Hepatocyte (in vitro differentiated cells): ENCODE data around the gene BEX3. TPM values are rescaled to one million over a fixed set of nuclear protein-coding genes. Genes with fewer than 3 reads are reported as not detected.
"Not testable (repeated sequence)": the region's sequence is repeated elsewhere in the genome, so short reads cannot be mapped to it uniquely, and the experiment has no call there.

Experiments
- DNase-seq: peaks from one replicate; pipeline ENCODE4 v3.0.0-alpha.2; 2016; ENCODE audit warnings: low spot score
- H2AFZ ChIP-seq: fragments of 200-600 bp; sonication (generic); 2 replicates; pipeline ENCODE4 v1.6.0; 2016; ENCODE audit warnings: antibody characterized with exemption, mild to moderate bottlenecking
- H3K27ac ChIP-seq: fragments of 200-600 bp; sonication (generic); 2 replicates; pipeline ENCODE4 v1.5.1; 2016; ENCODE audit warnings: mild to moderate bottlenecking
- H3K27me3 ChIP-seq: fragments of 200-600 bp; sonication (generic); 2 replicates; pipeline ENCODE4 v1.6.1; 2016
- H3K36me3 ChIP-seq: fragments of 200-600 bp; sonication (generic); replicated peaks from 2 replicates; pipeline ENCODE4 v1.5.1; 2016; ENCODE audit warnings: low read depth; ENCODE audit not compliant: insufficient read depth
- H3K4me1 ChIP-seq: fragments of 200-600 bp; sonication (generic); 2 replicates; pipeline ENCODE4 v1.5.1; 2016; ENCODE audit warnings: mild to moderate bottlenecking, moderate library complexity; ENCODE audit not compliant: insufficient read depth
- H3K4me2 ChIP-seq: fragments of 200-600 bp; sonication (generic); 2 replicates; pipeline ENCODE4 v1.6.0; 2016
- H3K4me3 ChIP-seq: fragments of 200-600 bp; sonication (generic); 2 replicates; pipeline ENCODE4 v1.5.1; 2016; ENCODE audit warnings: mild to moderate bottlenecking
- H3K79me2 ChIP-seq: fragments of 200-600 bp; sonication (generic); 2 replicates; pipeline ENCODE4 v1.6.0; 2017; ENCODE audit warnings: mild to moderate bottlenecking
- H3K9me2 ChIP-seq: fragments of 200-600 bp; sonication (generic); replicated peaks from 2 replicates; pipeline ENCODE4 v1.6.0; 2017; ENCODE audit warnings: mild to moderate bottlenecking; ENCODE audit not compliant: insufficient read depth
- H3K9me3 ChIP-seq: fragments of 200-600 bp; sonication (generic); 2 replicates; pipeline ENCODE4 v1.5.1; 2016; ENCODE audit warnings: low read depth, mild to moderate bottlenecking
- H4K20me1 ChIP-seq: fragments of 200-600 bp; sonication (generic); 2 replicates; pipeline ENCODE4 v1.6.0; 2016; ENCODE audit warnings: mild to moderate bottlenecking; ENCODE audit not compliant: insufficient read depth, poor library complexity, severe bottlenecking
- EZH2 ChIP-seq: fragments of 200-600 bp; sonication (generic); IDR thresholded peaks from 2 replicates; pipeline ENCODE4 v1.6.1; 2016; ENCODE audit warnings: antibody characterized with exemption, mild to moderate bottlenecking, borderline replicate concordance
- EZH2phosphoT487 ChIP-seq: fragments of 200-600 bp; sonication (generic); IDR thresholded peaks from one replicate; pipeline ENCODE4 v1.6.1; 2018; ENCODE audit warnings: antibody characterized with exemption, mild to moderate bottlenecking, low read depth, moderate library complexity; ENCODE audit not compliant: unreplicated experiment, severe bottlenecking
- WGBS: methylation state at CpG from one replicate; pipeline ENCODE4 v1.1.6; 2016; ENCODE audit warnings: low lambda C conversion rate; ENCODE audit errors: missing lambda C conversion rate; 5-methylcytosine and 5-hydroxymethylcytosine counted together
- polyA plus RNA-seq: library from polyadenylated mRNA; unstranded; fragments of >200 nt; fragmentation: Nextera tagmentation; extraction: Ambion mirVana; gene quantifications from 2 replicates; pipeline ENCODE4 v1.2.1, GENCODE V29; 2016
- total RNA-seq: library from RNA; depleted of rRNA; stranded (reverse); fragments of >200 nt; gene quantifications from 2 replicates; pipeline ENCODE4 v1.2.3, GENCODE V29; 2014
- TF ChIP-seq, protein P1 (sequence below): fragments of 200-600 bp; sonication (generic); IDR thresholded peaks from 2 replicates; pipeline ENCODE4 v1.5.1; 2016; ENCODE audit warnings: antibody characterized with exemption, mild to moderate bottlenecking; ENCODE audit not compliant: poor library complexity

Gene BEX3
- total and polyA plus RNA-seq, 2 experiments from 2014 or later, result 271 to 506 TPM

GRCh38 chrX:103356130-103356798 is 20.1 kb upstream of the BEX3 start, which contains the start of gene TCEAL9:
Gene TCEAL9 (plus strand): TSS chrX:103356506. CDS start chrX:103357685, 1,179 bp downstream.
- H4K20me1 ChIP-seq, result no peaks in the 10 kb centered on the region
- no peaks in the 10 kb centered on the region for H3K9me2 ChIP-seq
- peak within 1 kb of the TSS; percentile 83 for H2AFZ ChIP-seq
- WGBS, result 43% methylated on average over 18 of the region's 18 CpGs
- H3K79me2 ChIP-seq, result peaks cover 26% of the 10 kb centered on the region
- peak within 1 kb of the TSS; percentile 77 for H3K4me2 ChIP-seq
- H3K9me3 ChIP-seq, result no peaks in the 10 kb centered on the region
- DNase-seq, result peak; percentile 84
- peak within 1 kb of the TSS; percentile 97 for H3K27ac ChIP-seq
- H3K27me3 ChIP-seq, result no peaks in the 10 kb centered on the region
- no peaks in the 10 kb centered on the region for H3K4me1 ChIP-seq
- no peaks in the 10 kb centered on the region for H3K36me3 ChIP-seq
- TF ChIP-seq, protein P1, sequence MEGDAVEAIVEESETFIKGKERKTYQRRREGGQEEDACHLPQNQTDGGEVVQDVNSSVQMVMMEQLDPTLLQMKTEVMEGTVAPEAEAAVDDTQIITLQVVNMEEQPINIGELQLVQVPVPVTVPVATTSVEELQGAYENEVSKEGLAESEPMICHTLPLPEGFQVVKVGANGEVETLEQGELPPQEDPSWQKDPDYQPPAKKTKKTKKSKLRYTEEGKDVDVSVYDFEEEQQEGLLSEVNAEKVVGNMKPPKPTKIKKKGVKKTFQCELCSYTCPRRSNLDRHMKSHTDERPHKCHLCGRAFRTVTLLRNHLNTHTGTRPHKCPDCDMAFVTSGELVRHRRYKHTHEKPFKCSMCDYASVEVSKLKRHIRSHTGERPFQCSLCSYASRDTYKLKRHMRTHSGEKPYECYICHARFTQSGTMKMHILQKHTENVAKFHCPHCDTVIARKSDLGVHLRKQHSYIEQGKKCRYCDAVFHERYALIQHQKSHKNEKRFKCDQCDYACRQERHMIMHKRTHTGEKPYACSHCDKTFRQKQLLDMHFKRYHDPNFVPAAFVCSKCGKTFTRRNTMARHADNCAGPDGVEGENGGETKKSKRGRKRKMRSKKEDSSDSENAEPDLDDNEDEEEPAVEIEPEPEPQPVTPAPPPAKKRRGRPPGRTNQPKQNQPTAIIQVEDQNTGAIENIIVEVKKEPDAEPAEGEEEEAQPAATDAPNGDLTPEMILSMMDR, result no peak
- no peak for TF ChIP-seq EZH2phosphoT487
- no peak for TF ChIP-seq EZH2
- peak within 1 kb of the TSS; percentile 54 for H3K4me3 ChIP-seq

- Histone ChIP-seq H3K36me3 (no peaks in the 10 kb centered on the region), H2AFZ (peak overlapping the region; percentile 27), H3K27ac (peak overlapping the region; percentile 97), H3K27me3 (no peaks in the 10 kb centered on the region), H3K4me2 (peak overlapping the region; percentile 77), H3K4me3 (peak overlapping the region; percentile 54), H3K79me2 (peaks cover 26% of the 10 kb centered on the region), H4K20me1 (no peaks in the 10 kb centered on the region), H3K4me1 (no peaks in the 10 kb centered on the region), H3K9me2 (no peaks in the 10 kb centered on the region), H3K9me3 (no peaks in the 10 kb centered on the region)
- WGBS, result 37% methylated on average over 11 of the region's 13 CpGs
- DNase-seq, result peak; percentile 43
- TF ChIP-seq, protein P1, result no peak
- TF ChIP-seq EZH2phosphoT487 (no peak), EZH2 (no peak)
Measured at GRCh38 chrX:103356858-103357257, 19.5 kb upstream of the BEX3 start.

DNA sequence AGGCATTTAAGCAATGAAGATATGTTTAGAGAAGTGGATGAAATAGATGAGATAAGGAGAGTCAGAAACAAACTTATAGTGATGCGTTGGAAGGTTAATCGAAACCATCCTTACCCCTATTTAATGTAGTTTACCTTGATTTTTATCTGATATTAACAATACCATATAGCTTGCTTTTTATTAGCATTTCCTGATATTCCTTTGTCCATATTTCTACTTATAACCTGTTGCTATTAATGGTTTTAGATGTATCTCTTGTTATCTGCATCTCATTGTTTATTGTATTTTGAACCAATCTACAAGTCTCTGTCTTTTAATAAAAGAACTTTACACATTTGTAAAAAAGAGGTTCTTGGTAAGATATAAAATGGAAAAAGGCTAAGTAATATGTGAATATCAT is 18.5 kb upstream of the BEX3 start:
- Histone ChIP-seq H3K27me3 (no peaks in the 10 kb centered on the region), H3K4me2 (peak overlapping the region; percentile 77), H3K9me3 (no peaks in the 10 kb centered on the region), H3K9me2 (no peaks in the 10 kb centered on the region), H4K20me1 (no peaks in the 10 kb centered on the region), H3K36me3 (no peaks in the 10 kb centered on the region), H2AFZ (no peak overlapping the region), H3K4me1 (no peaks in the 10 kb centered on the region), H3K79me2 (peaks cover 26% of the 10 kb centered on the region), H3K27ac (peak overlapping the region; percentile 97), H3K4me3 (peak overlapping the region; percentile 54)
- DNase-seq, result no peak
- TF ChIP-seq EZH2phosphoT487 (no peak), EZH2 (no peak)
- TF ChIP-seq, protein P1, result no peak
- 64% methylated on average over 2 of the region's 2 CpGs for WGBS

GRCh38 chrX:103359605-103360004 is 16.7 kb upstream of the BEX3 start:
- H3K4me2 ChIP-seq, H4K20me1 ChIP-seq, H3K36me3 ChIP-seq, H3K27ac ChIP-seq, H2AFZ ChIP-seq, DNase-seq, H3K27me3 ChIP-seq, H3K4me1 ChIP-seq, H3K4me3 ChIP-seq, H3K9me3 ChIP-seq, H3K9me2 ChIP-seq: not testable (repeated sequence)
- peaks cover 26% of the 10 kb centered on the region for H3K79me2 ChIP-seq
- WGBS, result 79% methylated on average over 3 of the region's 3 CpGs
